KMS-11 (cell line): Measurements from ENCODE around the gene TMOD2.

ENCODE experiments used
- H2AFZ ChIP-seq: fragments of 200-600 bp; sonication (generic); 2 replicates; pipeline ENCODE4 v1.6.1; 2016; ENCODE audit warnings: antibody characterized with exemption, mixed run types, low read depth
- H3K27ac ChIP-seq: fragments of 200-600 bp; sonication (generic); 2 replicates; pipeline ENCODE4 v1.6.1; 2016; ENCODE audit warnings: mild to moderate bottlenecking, mixed run types
- H3K27me3 ChIP-seq: fragments of 200-600 bp; sonication (generic); 2 replicates; pipeline ENCODE4 v1.6.1; 2017; ENCODE audit warnings: mild to moderate bottlenecking, low read depth, mixed run types, moderate library complexity; ENCODE audit not compliant: insufficient read depth
- H3K36me3 ChIP-seq: fragments of 200-600 bp; sonication (generic); 2 replicates; pipeline ENCODE4 v1.6.1; 2017; ENCODE audit warnings: mild to moderate bottlenecking, mixed run types; ENCODE audit not compliant: insufficient read depth
- H3K4me1 ChIP-seq: fragments of 200-600 bp; sonication (generic); 2 replicates; pipeline ENCODE4 v1.6.1; 2016; ENCODE audit warnings: mild to moderate bottlenecking, low read depth, mixed run types; ENCODE audit not compliant: poor library complexity, severe bottlenecking
- H3K4me2 ChIP-seq: fragments of 200-600 bp; sonication (generic); 2 replicates; pipeline ENCODE4 v1.7.0; 2016; ENCODE audit warnings: mild to moderate bottlenecking, mixed run types
- H3K4me3 ChIP-seq: fragments of 200-600 bp; sonication (generic); IDR thresholded peaks from 2 replicates; pipeline ENCODE4 v1.6.1; 2017; ENCODE audit warnings: low read depth, low read length, mixed read lengths; ENCODE audit not compliant: insufficient read depth
- H3K79me2 ChIP-seq: fragments of 200-600 bp; sonication (generic); 2 replicates; pipeline ENCODE4 v1.6.1; 2016; ENCODE audit warnings: low read depth, mixed run types; ENCODE audit not compliant: insufficient read depth
- H3K9ac ChIP-seq: fragments of 200-600 bp; sonication (generic); 2 replicates; pipeline ENCODE4 v1.6.1; 2016; ENCODE audit warnings: mild to moderate bottlenecking, mixed run types
- H4K20me1 ChIP-seq: fragments of 200-600 bp; sonication (generic); 2 replicates; pipeline ENCODE4 v1.6.1; 2016; ENCODE audit warnings: mild to moderate bottlenecking, mixed run types; ENCODE audit not compliant: insufficient read depth
- CTCF ChIP-seq: fragments of 200-600 bp; sonication (generic); conservative IDR thresholded peaks from 2 replicates; pipeline ENCODE4 v1.6.1; 2017; ENCODE audit warnings: low read depth, mild to moderate bottlenecking, antibody characterized with exemption, low read length, moderate library complexity, mixed read lengths

The TMOD2 gene

GRCh38 chr15:51828621-51829375, 77.4 kb downstream of the TMOD2 start:
- Histone ChIP-seq H2AFZ (peak overlapping the region; percentile 79), H3K27ac (no peak overlapping the region), H3K4me1 (peaks cover 24% of the 10 kb centered on the region), H3K9ac (0 out of 2 replicates have a peak overlapping the region, but pooled peaks have one; percentile 66), H3K4me2 (peak overlapping the region; percentile 80), H3K36me3 (no peaks in the 10 kb centered on the region), H4K20me1 (no peaks in the 10 kb centered on the region), H3K79me2 (peaks cover 37% of the 10 kb centered on the region), H3K27me3 (no peaks in the 10 kb centered on the region), H3K4me3 (no peak overlapping the region)
- no peak for TF ChIP-seq CTCF

GRCh38 chr15:51829376-51830275, 78.2 kb downstream of the TMOD2 start, which contains the start of gene TMOD3:
TSS of gene TMOD3 (plus strand) at chr15:51829653. CDS start at chr15:51862885, 33,232 bp downstream.
- Histone ChIP-seq H3K4me2 (peak within 1 kb of the TSS; percentile 80), H2AFZ (peak within 1 kb of the TSS; percentile 79), H3K79me2 (peaks cover 45% of the 10 kb centered on the region), H3K36me3 (no peaks in the 10 kb centered on the region), H3K27me3 (no peaks in the 10 kb centered on the region), H3K27ac (peak within 1 kb of the TSS; percentile 54), H3K9ac (peak within 1 kb of the TSS; percentile 66; the same call in 1 of the 2 replicates), H3K4me3 (no peak within 1 kb of the TSS), H4K20me1 (no peaks in the 10 kb centered on the region), H3K4me1 (peaks cover 30% of the 10 kb centered on the region)
- no peak for TF ChIP-seq CTCF

GRCh38 chr15:51830276-51830806, 78.9 kb downstream of the TMOD2 start:
- Histone ChIP-seq H3K4me3 (no peak overlapping the region), H3K4me1 (peaks cover 30% of the 10 kb centered on the region), H3K9ac (peak overlapping the region; percentile 66; the same call in 1 of the 2 replicates), H3K27me3 (no peaks in the 10 kb centered on the region), H3K79me2 (peaks cover 52% of the 10 kb centered on the region), H2AFZ (peak overlapping the region; percentile 79), H4K20me1 (no peaks in the 10 kb centered on the region), H3K36me3 (no peaks in the 10 kb centered on the region), H3K27ac (peak overlapping the region; percentile 54), H3K4me2 (peak overlapping the region; percentile 70)
- no peak for TF ChIP-seq CTCF

- Histone ChIP-seq H4K20me1 (peaks cover 4% of the 10 kb centered on the region; the same call in 1 of the 2 replicates), H3K4me1 (peaks cover 50% of the 10 kb centered on the region), H3K4me3 (no peak overlapping the region), H2AFZ (no peak overlapping the region), H3K9ac (no peak overlapping the region), H3K79me2 (peaks cover 72% of the 10 kb centered on the region), H3K27ac (no peak overlapping the region), H3K27me3 (no peaks in the 10 kb centered on the region), H3K36me3 (no peaks in the 10 kb centered on the region), H3K4me2 (no peak overlapping the region)
- no peak for TF ChIP-seq CTCF
Observed at GRCh38 chr15:51833772-51834171, 82.4 kb downstream of the TMOD2 start.
